ENCODE measurements around the gene NSD1.

- TF ChIP-seq POLR2AphosphoS5 (IDR thresholded peaks at IDR 0.05; ENCODE audit: insufficient read depth in 1 of 2, low read depth in 1 of 2) (no peak), POLR2A (IDR thresholded peaks at IDR 0.05) (no peak), CTCF (IDR thresholded peaks at IDR 0.05) (no peak)
These were observed 52.4 kb downstream of the NSD1 start for GRCh38 chr5:177185993-177186392.

All from vagina (tissue), 2 donors.